GM18511 (cell line): ENCODE data around the gene PHF14.
A peak's percentile ranks its signal among the peaks of the same experiment; 100 is the strongest.
"Not testable (repeated sequence)": the region's sequence is repeated elsewhere in the genome, so short reads cannot be mapped to it uniquely, and the experiment has no call there.

Experiments used
- ATAC-seq: cut with Tn5 transposase; IDR thresholded peaks from one replicate; pipeline ENCODE4 v1.9.1; 2021; ENCODE audit warnings: mild to moderate bottlenecking, moderate library complexity; ENCODE audit not compliant: unreplicated experiment

PHF14 gene

GRCh38 chr7:10973061-10973941 is at the start of gene PHF14:
PHF14 (plus strand) TSS chr7:10973872; CDS start chr7:10974324, 452 bp downstream.
- ATAC-seq, result peak; percentile 95

- ATAC-seq, result no peak
Measured at GRCh38 chr7:10924370-10924769, 49.3 kb upstream of the PHF14 start.

DNA sequence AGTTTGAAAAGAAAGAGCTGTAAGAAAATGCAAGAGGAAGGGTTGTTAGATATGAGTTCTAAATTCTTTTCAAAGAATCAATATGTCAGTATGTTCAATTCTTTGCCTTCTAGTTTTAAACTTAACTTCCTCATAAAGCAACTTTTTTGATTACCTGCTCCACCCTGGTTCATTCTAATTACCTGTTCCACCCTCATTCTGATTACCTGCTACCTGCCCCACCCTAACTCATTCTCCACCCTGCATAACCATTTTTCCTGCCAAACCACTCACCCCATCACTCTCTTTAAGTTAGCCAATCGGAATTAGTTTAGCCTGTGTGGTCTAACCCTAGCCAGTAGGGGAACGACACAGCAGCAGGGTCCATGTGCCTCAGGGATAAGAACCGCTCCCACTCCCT is 45.5 kb upstream of the PHF14 start:
- ATAC-seq, result not testable (repeated sequence)

GRCh38 chr7:10930551-10930950 is 43.1 kb upstream of the PHF14 start:
- ATAC-seq, result no peak

DNA sequence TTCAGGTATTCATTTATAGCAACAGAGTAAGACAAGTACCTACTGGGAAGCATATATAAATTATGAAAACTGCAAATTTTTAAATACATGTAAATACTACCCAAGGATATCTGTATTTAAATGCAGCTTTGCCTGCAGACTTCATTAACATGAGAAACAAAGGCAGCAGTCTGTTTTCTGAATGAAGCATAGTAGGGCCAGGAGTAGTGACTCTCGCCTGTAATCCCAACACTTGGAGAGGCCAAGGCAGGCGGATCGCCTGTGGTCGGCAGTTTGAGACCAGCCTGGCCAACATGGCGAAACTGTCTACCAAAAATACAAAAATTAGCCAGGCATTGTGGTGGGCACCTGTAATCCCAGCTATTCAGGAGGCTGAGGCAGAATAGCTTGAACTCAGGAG is 42.5 kb upstream of the PHF14 start:
- no peak for ATAC-seq

- ATAC-seq, result no peak
Measured at GRCh38 chr7:10934292-10934691, 39.4 kb upstream of the PHF14 start.

GRCh38 chr7:10939237-10939910 is 34.3 kb upstream of the PHF14 start:
- peak; percentile 35 for ATAC-seq

GRCh38 chr7:10939911-10940703 is 33.6 kb upstream of the PHF14 start:
- ATAC-seq, result peak; percentile 89

GRCh38 chr7:10940704-10941355 is 32.8 kb upstream of the PHF14 start:
- no peak for ATAC-seq

GRCh38 chr7:10950494-10950893 is 23.2 kb upstream of the PHF14 start:
- no peak for ATAC-seq

DNA sequence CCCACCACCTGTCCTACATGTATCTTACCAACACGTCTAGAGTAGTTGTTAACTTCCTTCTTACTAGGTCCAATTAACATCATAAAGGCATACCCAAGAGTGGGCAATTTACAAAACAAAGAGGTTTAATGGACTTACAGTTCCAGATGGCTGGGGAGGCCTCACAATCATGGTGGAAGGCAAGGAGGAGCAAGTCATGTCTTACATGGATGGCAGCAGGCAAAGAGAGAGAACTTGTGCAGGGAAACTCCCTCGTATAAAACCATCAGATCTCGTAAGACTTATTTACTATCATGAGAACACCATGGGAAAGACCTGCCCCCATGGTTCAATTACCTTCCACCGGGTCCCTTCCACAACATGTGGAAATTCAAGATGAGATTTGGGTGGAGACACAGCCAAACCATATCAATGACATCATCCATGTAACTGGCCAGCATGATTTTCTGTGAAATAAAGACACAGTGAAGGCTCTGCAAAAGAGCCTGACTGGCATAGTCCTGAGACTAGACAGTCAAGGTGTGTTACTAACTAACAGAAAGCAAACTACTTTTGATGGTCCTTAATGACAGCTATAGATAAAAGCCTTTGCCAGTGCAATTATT is 22.6 kb upstream of the PHF14 start:
- not testable (repeated sequence) for ATAC-seq

GRCh38 chr7:10952588-10952987 is 21.1 kb upstream of the PHF14 start:
- no peak for ATAC-seq

GRCh38 chr7:10953078-10953750 is 20.5 kb upstream of the PHF14 start:
- peak; percentile 53 for ATAC-seq

- no peak for ATAC-seq
Measured at GRCh38 chr7:10956528-10956927, 17.1 kb upstream of the PHF14 start.

- not testable (repeated sequence) for ATAC-seq
Measured at GRCh38 chr7:10960242-10960641, 13.4 kb upstream of the PHF14 start.

- ATAC-seq, result not testable (repeated sequence)
Measured at GRCh38 chr7:10965016-10965415, 8.7 kb upstream of the PHF14 start.

- no peak for ATAC-seq
Measured at GRCh38 chr7:10972174-10972573, 1.5 kb upstream of the PHF14 start.

- ATAC-seq, result peak; percentile 26
Measured at GRCh38 chr7:10973942-10974911, 555 bp downstream of the PHF14 start.

- no peak for ATAC-seq
Measured at GRCh38 chr7:10977113-10977512, 3.4 kb downstream of the PHF14 start.
